Mesothelial cell of epicardium (in vitro differentiated cells): ENCODE data around the gene CEP41. TPM values are rescaled to one million over a fixed set of nuclear protein-coding genes. Genes with fewer than 3 reads are reported as not detected.

Experiments
- DNase-seq, 2 experiments: peaks; one replicate each; pipeline ENCODE4 v3.0.0; 2021; ENCODE audit warnings: low spot score in 2 of 2; ENCODE audit not compliant: unreplicated experiment in 2 of 2
- H3K27ac Mint-ChIP-seq: 2 replicates; pipeline ENCODE4 v1.8.0; 2021; ENCODE audit warnings: mixed read lengths
- H3K27me3 Mint-ChIP-seq: 2 replicates; pipeline ENCODE4 v1.8.0; 2021; ENCODE audit warnings: low read depth, mixed read lengths
- H3K36me3 Mint-ChIP-seq: 2 replicates; pipeline ENCODE4 v1.8.0; 2021; ENCODE audit warnings: mixed read lengths
- H3K4me1 Mint-ChIP-seq: 2 replicates; pipeline ENCODE4 v1.8.0; 2021; ENCODE audit warnings: mixed read lengths
- H3K4me3 Mint-ChIP-seq: 2 replicates; pipeline ENCODE4 v1.8.0; 2021; ENCODE audit warnings: mild to moderate bottlenecking, moderate library complexity, mixed read lengths
- H3K9me3 Mint-ChIP-seq: 2 replicates; pipeline ENCODE4 v1.8.0; 2021; ENCODE audit warnings: mixed read lengths
- total RNA-seq: library from RNA; stranded (reverse); gene quantifications from 3 replicates; pipeline ENCODE4 v1.2.1, GENCODE V29; 2021
- TF ChIP-seq, protein P1 (sequence below): fragments of 200-600 bp; sonication (generic); IDR thresholded peaks from one replicate; pipeline ENCODE4 v1.5.0; 2021; ENCODE audit warnings: antibody characterized with exemption; ENCODE audit not compliant: unreplicated experiment

CEP41 gene
- total RNA-seq, 1 donor from 2014 or later = 22.5 TPM

DNA sequence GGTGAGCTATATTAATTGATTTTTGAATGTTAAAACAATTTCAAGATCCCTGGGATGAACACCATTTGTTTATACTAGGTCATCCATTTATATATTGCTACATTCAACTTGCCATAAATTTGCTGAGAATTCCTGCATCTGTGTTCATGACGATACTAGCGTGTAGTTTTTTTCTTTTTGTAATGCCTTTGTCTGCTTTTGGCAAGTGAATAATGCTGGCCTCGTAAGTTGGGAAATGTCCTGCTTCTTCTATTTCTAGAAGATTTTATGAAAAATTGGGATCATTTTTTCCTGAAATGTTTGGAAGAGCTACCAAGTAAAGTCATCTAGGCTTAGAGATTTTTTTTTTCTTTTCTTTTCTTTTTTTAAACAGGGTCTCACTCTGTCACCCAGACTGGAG, 38.2 kb upstream of the CEP41 start:
- peaks cover 45% of the 10 kb centered on the region for H3K4me1 Mint-ChIP-seq
- no peak overlapping the region for H3K4me3 Mint-ChIP-seq
- TF ChIP-seq, protein P1, sequence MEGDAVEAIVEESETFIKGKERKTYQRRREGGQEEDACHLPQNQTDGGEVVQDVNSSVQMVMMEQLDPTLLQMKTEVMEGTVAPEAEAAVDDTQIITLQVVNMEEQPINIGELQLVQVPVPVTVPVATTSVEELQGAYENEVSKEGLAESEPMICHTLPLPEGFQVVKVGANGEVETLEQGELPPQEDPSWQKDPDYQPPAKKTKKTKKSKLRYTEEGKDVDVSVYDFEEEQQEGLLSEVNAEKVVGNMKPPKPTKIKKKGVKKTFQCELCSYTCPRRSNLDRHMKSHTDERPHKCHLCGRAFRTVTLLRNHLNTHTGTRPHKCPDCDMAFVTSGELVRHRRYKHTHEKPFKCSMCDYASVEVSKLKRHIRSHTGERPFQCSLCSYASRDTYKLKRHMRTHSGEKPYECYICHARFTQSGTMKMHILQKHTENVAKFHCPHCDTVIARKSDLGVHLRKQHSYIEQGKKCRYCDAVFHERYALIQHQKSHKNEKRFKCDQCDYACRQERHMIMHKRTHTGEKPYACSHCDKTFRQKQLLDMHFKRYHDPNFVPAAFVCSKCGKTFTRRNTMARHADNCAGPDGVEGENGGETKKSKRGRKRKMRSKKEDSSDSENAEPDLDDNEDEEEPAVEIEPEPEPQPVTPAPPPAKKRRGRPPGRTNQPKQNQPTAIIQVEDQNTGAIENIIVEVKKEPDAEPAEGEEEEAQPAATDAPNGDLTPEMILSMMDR = no peak
- DNase-seq = no peak
- peaks cover 5% of the 10 kb centered on the region for H3K9me3 Mint-ChIP-seq
- H3K36me3 Mint-ChIP-seq = peaks cover 3% of the 10 kb centered on the region
- H3K27ac Mint-ChIP-seq = no peak overlapping the region
- H3K27me3 Mint-ChIP-seq = no peaks in the 10 kb centered on the region

DNA sequence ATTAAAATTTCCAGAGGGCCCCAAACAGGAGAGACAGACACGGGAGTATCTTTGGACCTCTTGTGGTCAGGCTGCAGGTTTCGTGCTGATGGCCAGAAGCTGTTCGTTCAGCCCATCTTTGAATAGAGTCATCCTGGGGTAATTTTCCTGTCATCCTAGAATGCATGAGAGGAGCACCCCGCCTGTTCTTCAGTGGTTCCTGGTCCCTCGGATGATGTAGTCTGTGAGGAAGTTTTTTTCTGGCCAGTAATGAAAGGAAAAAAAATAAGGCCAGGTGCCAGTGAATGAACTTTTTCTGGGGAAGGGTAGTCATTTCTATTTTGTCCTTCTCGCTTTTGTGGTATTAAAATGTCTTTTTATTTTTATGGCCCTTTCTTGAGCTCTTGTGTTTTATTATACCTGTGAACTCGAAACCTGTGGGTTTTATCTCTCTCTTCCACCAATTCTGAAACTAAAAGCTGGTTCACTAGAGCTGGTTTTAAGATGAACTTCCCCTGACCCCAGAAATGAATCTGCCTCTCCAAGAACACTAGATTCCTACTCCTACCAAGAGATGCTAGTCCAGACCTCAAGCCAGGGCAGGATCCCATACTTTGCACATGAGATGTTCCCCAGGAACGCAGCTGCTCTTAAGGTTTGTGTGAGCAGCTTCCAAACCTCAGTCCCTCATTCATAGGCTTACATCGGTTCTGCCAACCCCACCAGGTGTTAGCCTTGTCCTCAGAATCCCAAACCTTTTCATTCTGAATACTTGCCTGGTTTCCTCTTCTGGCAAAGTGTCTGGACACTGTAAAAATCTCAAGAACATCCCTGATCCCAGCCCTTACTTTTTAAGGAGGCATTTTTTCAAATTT, 35.7 kb upstream of the CEP41 start:
- Mint-ChIP-seq H3K4me1 (peaks cover 30% of the 10 kb centered on the region), H3K9me3 (peaks cover 5% of the 10 kb centered on the region), H3K36me3 (peaks cover 3% of the 10 kb centered on the region), H3K4me3 (no peak overlapping the region), H3K27ac (peak overlapping the region; percentile 73), H3K27me3 (no peaks in the 10 kb centered on the region)
- TF ChIP-seq, protein P1 = no peak
- DNase-seq = no peak

DNA sequence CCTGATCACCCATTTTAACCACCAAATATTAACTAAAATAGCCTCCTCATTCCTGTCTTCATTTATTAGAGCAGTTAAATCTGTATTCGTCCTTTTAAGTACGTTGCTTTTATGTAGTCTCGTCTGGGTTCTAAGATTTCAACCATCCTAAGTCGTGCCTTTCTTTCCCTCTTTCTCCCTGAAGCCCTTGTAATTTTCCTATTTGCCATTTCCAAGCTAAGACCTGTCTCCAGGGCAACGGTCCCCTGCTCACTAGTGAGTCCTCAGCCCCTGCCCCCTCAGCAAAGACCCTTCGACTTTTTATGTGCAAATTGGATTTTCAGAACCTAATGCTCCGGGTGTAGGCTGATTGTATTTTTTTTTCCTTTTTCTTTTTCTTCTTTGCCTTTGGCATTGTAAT, 35.0 kb upstream of the CEP41 start:
- TF ChIP-seq, protein P1 = no peak
- Mint-ChIP-seq H3K27me3 (no peaks in the 10 kb centered on the region), H3K36me3 (peaks cover 3% of the 10 kb centered on the region), H3K4me1 (peaks cover 29% of the 10 kb centered on the region), H3K27ac (no peak overlapping the region), H3K4me3 (no peak overlapping the region), H3K9me3 (peaks cover 5% of the 10 kb centered on the region)
- no peak for DNase-seq

GRCh38 chr7:130473876-130474275, 33.1 kb upstream of the CEP41 start:
- H3K4me1 Mint-ChIP-seq = peaks cover 29% of the 10 kb centered on the region
- TF ChIP-seq, protein P1 = no peak
- peaks cover 3% of the 10 kb centered on the region for H3K36me3 Mint-ChIP-seq
- no peak overlapping the region for H3K4me3 Mint-ChIP-seq
- peaks cover 4% of the 10 kb centered on the region for H3K9me3 Mint-ChIP-seq
- H3K27ac Mint-ChIP-seq = peak overlapping the region; percentile 43
- H3K27me3 Mint-ChIP-seq = no peaks in the 10 kb centered on the region
- DNase-seq = no peak

GRCh38 chr7:130473289-130473688, 32.5 kb upstream of the CEP41 start:
- Mint-ChIP-seq H3K36me3 (peaks cover under 1% of the 10 kb centered on the region), H3K27ac (no peak overlapping the region), H3K27me3 (no peaks in the 10 kb centered on the region), H3K4me3 (no peak overlapping the region), H3K4me1 (peaks cover 29% of the 10 kb centered on the region), H3K9me3 (peaks cover 4% of the 10 kb centered on the region)
- TF ChIP-seq, protein P1 = no peak
- DNase-seq = no peak
